GM19240 (cell line): Measurements from ENCODE around the gene VDR.

Source experiments
- DNase-seq: peaks from one replicate; pipeline ENCODE4 v3.0.0; 2011; ENCODE audit warnings: low spot score; ENCODE audit not compliant: insufficient read length

The VDR gene

GRCh38 chr12:47832263-47832933, 72.4 kb downstream of the VDR start:
- DNase-seq: no peak

GRCh38 chr12:47829584-47829983, 75.2 kb downstream of the VDR start:
- no peak for DNase-seq

GRCh38 chr12:47828976-47829482, 75.8 kb downstream of the VDR start:
- DNase-seq: no peak

GRCh38 chr12:47828008-47828975, 76.5 kb downstream of the VDR start:
- no peak for DNase-seq

GRCh38 chr12:47825173-47825639, 79.6 kb downstream of the VDR start:
- no peak for DNase-seq

GRCh38 chr12:47824635-47825034, 80.2 kb downstream of the VDR start:
- no peak for DNase-seq

GRCh38 chr12:47824198-47824597, 80.6 kb downstream of the VDR start:
- no peak for DNase-seq

- DNase-seq: no peak
These were observed 81.2 kb downstream of the VDR start for GRCh38 chr12:47823422-47824086.

- DNase-seq: no peak
These were observed 81.9 kb downstream of the VDR start for GRCh38 chr12:47822863-47823262.

GRCh38 chr12:47822401-47822800, 82.4 kb downstream of the VDR start:
- DNase-seq: no peak

- no peak for DNase-seq
These were observed 83.5 kb downstream of the VDR start for GRCh38 chr12:47821346-47821706.

- DNase-seq: no peak
These were observed 84.0 kb downstream of the VDR start for GRCh38 chr12:47820631-47821345.

GRCh38 chr12:47819896-47820630, 84.7 kb downstream of the VDR start, which contains the start of gene HDAC7:
TSS of gene HDAC7 (minus strand) at chr12:47819903. CDS start at chr12:47819785, 118 bp downstream.
- no peak for DNase-seq

- no peak for DNase-seq
These were observed 85.5 kb downstream of the VDR start for GRCh38 chr12:47819138-47819895.

GRCh38 chr12:47818467-47819137, 86.2 kb downstream of the VDR start:
- no peak for DNase-seq

- DNase-seq: no peak
These were observed 86.8 kb downstream of the VDR start for GRCh38 chr12:47818007-47818376.

- no peak for DNase-seq
These were observed 87.4 kb downstream of the VDR start for GRCh38 chr12:47817272-47818006.
